MM.1S (cell line): ENCODE measurements around the gene LIG4.

Source experiments
- DNase-seq: peaks from one replicate; pipeline ENCODE4 v3.0.0-alpha.2; 2015
- H2AFZ ChIP-seq: fragments of 300-600 bp; sonication (generic); 2 replicates; pipeline ENCODE4 v1.6.0; 2016; ENCODE audit warnings: antibody characterized with exemption, low read length
- H3F3A ChIP-seq: fragments of 300-600 bp; sonication (generic); 2 replicates; pipeline ENCODE4 v1.6.1; 2016; ENCODE audit warnings: mild to moderate bottlenecking, antibody characterized with exemption, low read length, moderate library complexity, mixed read lengths; ENCODE audit not compliant: insufficient read depth
- H3K27ac ChIP-seq: fragments of 300-600 bp; sonication (generic); 2 replicates; pipeline ENCODE4 v1.5.1; 2016; ENCODE audit warnings: mild to moderate bottlenecking, low read length
- H3K27me3 ChIP-seq: fragments of 300-600 bp; sonication (generic); replicated peaks from 2 replicates; pipeline ENCODE4 v1.6.0; 2016; ENCODE audit warnings: low read length; ENCODE audit not compliant: insufficient read depth
- H3K36me3 ChIP-seq: fragments of 300-600 bp; sonication (generic); replicated peaks from 2 replicates; pipeline ENCODE4 v1.6.1; 2016; ENCODE audit warnings: mild to moderate bottlenecking, low read length, mixed read lengths; ENCODE audit not compliant: insufficient read depth
- H3K4me1 ChIP-seq: fragments of 300-600 bp; sonication (generic); 2 replicates; pipeline ENCODE4 v1.6.1; 2016; ENCODE audit warnings: low read length, mixed read lengths
- H3K4me2 ChIP-seq: fragments of 300-600 bp; sonication (generic); 2 replicates; pipeline ENCODE4 v1.6.0; 2016; ENCODE audit warnings: low read depth, low read length
- H3K4me3 ChIP-seq: fragments of 300-600 bp; sonication (generic); 2 replicates; pipeline ENCODE4 v1.5.1; 2016; ENCODE audit warnings: low read length, mixed read lengths
- H3K79me2 ChIP-seq: fragments of 300-600 bp; sonication (generic); 2 replicates; pipeline ENCODE4 v1.6.1; 2016; ENCODE audit warnings: mixed run types, low read length, mixed read lengths
- H3K9ac ChIP-seq: fragments of 300-600 bp; sonication (generic); 2 replicates; pipeline ENCODE4 v1.6.1; 2016; ENCODE audit warnings: low read length, mixed read lengths
- H3K9me2 ChIP-seq: fragments of 300-600 bp; sonication (generic); replicated peaks from 2 replicates; pipeline ENCODE4 v1.6.1; 2016; ENCODE audit warnings: mild to moderate bottlenecking, low read length, mixed read lengths; ENCODE audit not compliant: insufficient read depth
- H3K9me3 ChIP-seq: fragments of 300-600 bp; sonication (generic); replicated peaks from 2 replicates; pipeline ENCODE4 v1.6.1; 2016; ENCODE audit warnings: mild to moderate bottlenecking, low read length, mixed read lengths; ENCODE audit not compliant: insufficient read depth
- H4K20me1 ChIP-seq: fragments of 300-600 bp; sonication (generic); 2 replicates; pipeline ENCODE4 v1.6.1; 2016; ENCODE audit warnings: mild to moderate bottlenecking, low read length, moderate library complexity, mixed read lengths; ENCODE audit not compliant: insufficient read depth
- EZH2 ChIP-seq: fragments of 300-600 bp; sonication (generic); optimal IDR thresholded peaks from 2 replicates; pipeline ENCODE3; 2017; ENCODE audit warnings: low read depth, mild to moderate bottlenecking, antibody characterized with exemption, low read length, mixed read lengths
- EZH2phosphoT487 ChIP-seq: fragments of 300-600 bp; sonication (generic); IDR thresholded peaks from 2 replicates; pipeline ENCODE4 v1.6.1; 2018; ENCODE audit warnings: antibody characterized with exemption, low read length
- TF ChIP-seq, protein P1 (sequence below): fragments of 300-600 bp; sonication (generic); IDR thresholded peaks from 2 replicates; pipeline ENCODE4 v1.5.1; 2016; ENCODE audit warnings: antibody characterized with exemption, low read length, mixed read lengths

LIG4 gene

DNA sequence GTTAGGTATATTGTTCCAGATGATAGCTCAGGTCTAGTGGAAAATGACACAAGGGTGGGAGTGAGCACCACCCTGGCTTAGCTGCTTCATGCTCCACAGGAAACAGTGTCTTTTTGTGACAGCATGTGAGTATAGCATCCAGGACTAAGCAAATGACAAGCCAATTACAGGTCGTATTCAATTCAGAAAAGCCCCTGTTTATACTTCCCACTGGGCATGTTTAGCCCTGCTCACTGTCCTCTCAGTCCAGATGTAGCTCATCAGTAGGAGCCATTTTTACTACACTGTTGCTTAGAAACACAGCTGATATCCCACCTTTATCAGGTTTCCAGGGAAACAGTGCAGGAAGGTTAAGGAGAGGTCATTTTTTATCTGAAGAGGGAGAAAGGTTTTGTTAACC lies 10.8 kb upstream of the LIG4 start:
- H3K27me3 ChIP-seq = no peaks in the 10 kb centered on the region
- no peaks in the 10 kb centered on the region for H3K36me3 ChIP-seq
- peaks cover 68% of the 10 kb centered on the region for H3K79me2 ChIP-seq
- H3K4me2 ChIP-seq = no peak overlapping the region
- H3K9me3 ChIP-seq = no peaks in the 10 kb centered on the region
- no peak overlapping the region for H3K9ac ChIP-seq
- no peak overlapping the region for H3K27ac ChIP-seq
- no peaks in the 10 kb centered on the region for H3K9me2 ChIP-seq
- no peak overlapping the region for H3K4me3 ChIP-seq
- TF ChIP-seq EZH2phosphoT487 (no peak), EZH2 (no peak)
- DNase-seq = no peak
- no peaks in the 10 kb centered on the region for H4K20me1 ChIP-seq
- H3F3A ChIP-seq = no peaks in the 10 kb centered on the region
- H3K4me1 ChIP-seq = no peaks in the 10 kb centered on the region
- no peak overlapping the region for H2AFZ ChIP-seq

DNA sequence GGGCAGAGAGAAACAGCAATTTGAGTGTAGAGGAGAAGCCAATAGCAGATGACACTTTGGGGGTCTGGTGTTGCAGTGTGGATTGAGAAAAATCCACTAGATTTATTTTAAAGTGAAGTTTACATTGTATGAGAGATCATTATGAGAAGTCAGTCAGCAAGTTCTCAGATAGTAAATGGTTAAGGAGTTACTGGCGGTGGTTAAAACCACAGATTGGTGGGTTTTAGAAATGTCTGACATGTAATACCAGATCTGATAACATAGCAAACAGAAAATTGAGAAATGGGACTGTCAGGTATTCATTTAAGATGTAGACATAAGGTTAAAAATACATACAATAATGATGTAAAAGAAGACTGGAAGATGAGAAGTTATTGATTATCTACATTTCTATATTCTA lies 10.1 kb upstream of the LIG4 start:
- Histone ChIP-seq H2AFZ (no peak overlapping the region), H3K4me1 (no peaks in the 10 kb centered on the region), H3K4me3 (no peak overlapping the region), H3K36me3 (no peaks in the 10 kb centered on the region), H3F3A (no peaks in the 10 kb centered on the region), H3K9me2 (no peaks in the 10 kb centered on the region), H3K9ac (no peak overlapping the region), H3K27ac (no peak overlapping the region), H3K4me2 (no peak overlapping the region), H3K27me3 (no peaks in the 10 kb centered on the region), H3K9me3 (no peaks in the 10 kb centered on the region), H3K79me2 (peaks cover 75% of the 10 kb centered on the region), H4K20me1 (0 out of 2 replicates have a peak, but pooled peaks cover under 1% of the 10 kb centered on the region)
- no peak for DNase-seq
- TF ChIP-seq, protein P1, sequence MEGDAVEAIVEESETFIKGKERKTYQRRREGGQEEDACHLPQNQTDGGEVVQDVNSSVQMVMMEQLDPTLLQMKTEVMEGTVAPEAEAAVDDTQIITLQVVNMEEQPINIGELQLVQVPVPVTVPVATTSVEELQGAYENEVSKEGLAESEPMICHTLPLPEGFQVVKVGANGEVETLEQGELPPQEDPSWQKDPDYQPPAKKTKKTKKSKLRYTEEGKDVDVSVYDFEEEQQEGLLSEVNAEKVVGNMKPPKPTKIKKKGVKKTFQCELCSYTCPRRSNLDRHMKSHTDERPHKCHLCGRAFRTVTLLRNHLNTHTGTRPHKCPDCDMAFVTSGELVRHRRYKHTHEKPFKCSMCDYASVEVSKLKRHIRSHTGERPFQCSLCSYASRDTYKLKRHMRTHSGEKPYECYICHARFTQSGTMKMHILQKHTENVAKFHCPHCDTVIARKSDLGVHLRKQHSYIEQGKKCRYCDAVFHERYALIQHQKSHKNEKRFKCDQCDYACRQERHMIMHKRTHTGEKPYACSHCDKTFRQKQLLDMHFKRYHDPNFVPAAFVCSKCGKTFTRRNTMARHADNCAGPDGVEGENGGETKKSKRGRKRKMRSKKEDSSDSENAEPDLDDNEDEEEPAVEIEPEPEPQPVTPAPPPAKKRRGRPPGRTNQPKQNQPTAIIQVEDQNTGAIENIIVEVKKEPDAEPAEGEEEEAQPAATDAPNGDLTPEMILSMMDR = no peak
- TF ChIP-seq EZH2 = no peak
- no peak for TF ChIP-seq EZH2phosphoT487

DNA sequence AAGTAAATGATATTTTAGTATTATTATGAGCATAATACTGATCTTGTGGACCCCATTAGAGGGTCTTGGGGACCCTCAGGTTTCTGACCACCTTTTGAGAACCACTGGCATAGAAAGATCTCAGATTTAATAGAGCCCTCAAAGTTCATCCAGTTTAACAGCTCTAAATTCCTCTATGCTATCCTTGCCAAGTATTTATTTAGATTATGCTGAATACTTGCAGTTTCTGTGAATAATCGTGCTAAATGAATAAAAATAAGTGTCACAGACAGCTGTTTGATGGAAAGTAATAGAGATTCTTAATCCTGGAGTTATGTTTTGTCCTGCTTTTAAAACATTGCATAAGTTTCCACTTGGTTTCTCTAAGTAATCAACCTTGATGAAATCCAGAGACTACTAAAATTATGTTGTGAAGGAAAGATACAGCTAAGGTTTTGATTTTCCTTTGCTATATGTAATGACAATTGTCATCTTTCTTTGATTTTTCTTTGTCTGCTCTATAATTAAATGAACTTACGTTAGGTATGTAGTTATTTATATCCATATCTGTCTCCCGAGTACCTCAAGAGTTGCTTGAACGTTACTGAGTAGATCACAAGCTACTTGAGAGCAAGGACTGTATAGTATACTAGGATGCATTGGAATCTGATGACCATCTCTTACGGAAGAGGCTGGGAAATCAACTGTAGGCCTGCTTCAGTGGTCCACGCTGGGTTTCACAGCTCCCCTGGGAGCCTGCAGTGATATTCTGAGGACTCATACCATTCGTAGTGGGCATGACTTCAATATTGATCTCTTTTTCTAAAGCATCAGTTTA lies 8.6 kb upstream of the LIG4 start:
- peaks cover 86% of the 10 kb centered on the region for H3K79me2 ChIP-seq
- H3K27me3 ChIP-seq = no peaks in the 10 kb centered on the region

More for the DNA sequence above, 8.6 kb upstream of the LIG4 start:
- no peak overlapping the region for H2AFZ ChIP-seq
- no peaks in the 10 kb centered on the region for H3K9me3 ChIP-seq
- peaks cover 7% of the 10 kb centered on the region for H3K4me1 ChIP-seq
- no peaks in the 10 kb centered on the region for H3F3A ChIP-seq
- TF ChIP-seq, protein P1 = no peak
- TF ChIP-seq EZH2 (no peak), EZH2phosphoT487 (no peak)
- no peak overlapping the region for H3K27ac ChIP-seq
- H3K9ac ChIP-seq = no peak overlapping the region
- H4K20me1 ChIP-seq = 0 out of 2 replicates have a peak, but pooled peaks cover 3% of the 10 kb centered on the region
- no peaks in the 10 kb centered on the region for H3K36me3 ChIP-seq
- H3K9me2 ChIP-seq = no peaks in the 10 kb centered on the region
- H3K4me3 ChIP-seq = no peak overlapping the region
- no peak overlapping the region for H3K4me2 ChIP-seq
- DNase-seq = no peak
